CD14-positive monocyte (primary cell): ENCODE results near the gene REM1. TPM values are rescaled to one million over a fixed set of nuclear protein-coding genes. Genes with fewer than 3 reads are reported as not detected.

ENCODE experiments used
- DNase-seq, 3 donors: peaks; one replicate each; pipeline ENCODE4 v3.0.0-alpha.2; 2011 to 2022
- H2AFZ ChIP-seq: 2 replicates; pipeline ENCODE4 v1.6.0; 2012; ENCODE audit warnings: mild to moderate bottlenecking, low read depth, low read length, inconsistent platforms; ENCODE audit not compliant: insufficient read depth, poor library complexity, severe bottlenecking
- H3K27ac ChIP-seq, 2 donors: 1 replicate in 1 of 2; 2 replicates in 1 of 2; pipeline ENCODE4 v1.5.1; 2012 to 2013; ENCODE audit warnings: low read length in 2 of 2, control low read depth in 1 of 2, inconsistent platforms in 1 of 2, low read depth in 1 of 2, mild to moderate bottlenecking in 1 of 2
- H3K27me3 ChIP-seq, 2 donors: one replicate each; pipeline versions ENCODE4 v1.6.0 to v1.6.1; 2011 to 2013; ENCODE audit warnings: low read length in 2 of 2; ENCODE audit not compliant: control insufficient read depth in 2 of 2, insufficient read depth in 2 of 2
- H3K36me3 ChIP-seq, 2 donors: replicated peaks in 1 of 2; 1 replicate in 1 of 2; 2 replicates in 1 of 2; pipeline versions ENCODE4 v1.5.1 to v1.6.1; 2012 to 2013; ENCODE audit warnings: low read length in 2 of 2, control low read depth in 1 of 2, inconsistent platforms in 1 of 2, mild to moderate bottlenecking in 1 of 2; ENCODE audit not compliant: insufficient read depth in 2 of 2, control insufficient read depth in 1 of 2
- H3K4me1 ChIP-seq, 2 donors: 1 replicate in 1 of 2; 2 replicates in 1 of 2; pipeline versions ENCODE4 v1.5.1 to v1.6.1; 2012 to 2013; ENCODE audit warnings: low read length in 2 of 2, control low read depth in 1 of 2, inconsistent platforms in 1 of 2, mild to moderate bottlenecking in 1 of 2, moderate library complexity in 1 of 2; ENCODE audit not compliant: insufficient read depth in 2 of 2, control insufficient read depth in 1 of 2
- H3K4me2 ChIP-seq: replicated peaks from 2 replicates; pipeline ENCODE3; 2012; ENCODE audit warnings: low read length, moderate library complexity, mild to moderate bottlenecking; ENCODE audit not compliant: poor library complexity, severe bottlenecking; ENCODE audit errors: extremely low read depth
- H3K4me3 ChIP-seq, 3 experiments: fragments of 200-600 bp in 1 of 3; sonication (generic) in 1 of 3; replicated peaks in 1 of 3; 1 replicate in 2 of 3; 2 replicates in 1 of 3; pipeline ENCODE4 v1.5.1; 2011 to 2013; ENCODE audit warnings: low read length in 3 of 3, mild to moderate bottlenecking in 3 of 3, control low read depth in 2 of 3, low read depth in 2 of 3, inconsistent platforms in 1 of 3, moderate library complexity in 1 of 3
- H3K79me2 ChIP-seq: 2 replicates; pipeline ENCODE4 v1.6.0; 2012; ENCODE audit warnings: mild to moderate bottlenecking, control low read depth, inconsistent platforms, low read length, moderate library complexity; ENCODE audit not compliant: insufficient read depth
- H3K9ac ChIP-seq: 2 replicates; pipeline ENCODE4 v1.6.0; 2017; ENCODE audit warnings: low read length, mild to moderate bottlenecking; ENCODE audit not compliant: insufficient read depth, poor library complexity, severe bottlenecking
- H3K9me3 ChIP-seq, 2 donors: replicated peaks in 1 of 2; 1 replicate in 1 of 2; 2 replicates in 1 of 2; pipeline versions ENCODE4 v1.5.1 to v1.6.1; 2012 to 2013; ENCODE audit warnings: low read length in 2 of 2, control low read depth in 1 of 2; ENCODE audit not compliant: control insufficient read depth in 1 of 2, insufficient read depth in 1 of 2
- H4K20me1 ChIP-seq: 2 replicates; pipeline ENCODE4 v1.6.0; 2012; ENCODE audit warnings: mild to moderate bottlenecking, low read length, control low read depth, moderate library complexity; ENCODE audit not compliant: insufficient read depth
- H3K27ac Mint-ChIP-seq, 7 donors: one replicate each; pipeline ENCODE4 v1.8.0; 2020; ENCODE audit warnings: mild to moderate bottlenecking in 7 of 7, mixed read lengths in 7 of 7, moderate library complexity in 6 of 7, inconsistent platforms in 2 of 7
- H3K27me3 Mint-ChIP-seq, 3 donors: one replicate each; pipeline ENCODE4 v1.8.0; 2021 to 2022; ENCODE audit warnings: low read depth in 3 of 3, mild to moderate bottlenecking in 3 of 3, mixed read lengths in 3 of 3, moderate library complexity in 3 of 3, inconsistent platforms in 1 of 3
- H3K36me3 Mint-ChIP-seq, 2 donors: one replicate each; pipeline ENCODE4 v1.8.0; 2020; ENCODE audit warnings: mixed read lengths in 2 of 2, inconsistent platforms in 1 of 2, mild to moderate bottlenecking in 1 of 2
- H3K4me1 Mint-ChIP-seq: one replicate; pipeline ENCODE4 v1.8.0; 2020; ENCODE audit warnings: mild to moderate bottlenecking, mixed read lengths
- H3K4me3 Mint-ChIP-seq, 2 donors: one replicate each; pipeline ENCODE4 v1.8.0; 2020; ENCODE audit warnings: mild to moderate bottlenecking in 2 of 2, mixed read lengths in 2 of 2, moderate library complexity in 1 of 2
- H3K9me3 Mint-ChIP-seq, 7 donors: one replicate each; pipeline ENCODE4 v1.8.0; 2020 to 2022; ENCODE audit warnings: mixed read lengths in 7 of 7, mild to moderate bottlenecking in 6 of 7, moderate library complexity in 6 of 7, inconsistent platforms in 2 of 7
- CTCF ChIP-seq: fragments of 200-600 bp; IDR thresholded peaks from one replicate; pipeline ENCODE4 v1.8.0; 2022; ENCODE audit warnings: antibody characterized with exemption, mild to moderate bottlenecking
- WGBS: methylation state at CpG from one replicate; pipeline ENCODE4 v1.1.5; 2013; ENCODE audit warnings: missing lambda C conversion rate; ENCODE audit not compliant: insufficient coverage; 5-methylcytosine and 5-hydroxymethylcytosine counted together
- intact Hi-C, 2 donors: fragments of 100-400 bp; cut with micrococcal nuclease; formaldehyde crosslinking; loops; one replicate each; pipeline versions ENCODE4 v1.15.0 to v1.15.1; 2023
- polyA plus RNA-seq, 3 donors: library from polyadenylated mRNA; depleted of rRNA in 1 of 3; unstranded in 2 of 3; stranded (reverse) in 1 of 3; fragments of 300-500 nt in 2 of 3; fragments of >200 nt in 1 of 3; fragmentation: Illumina TruSeq in 2 of 3; gene quantifications; 1 replicate in 2 of 3; 2 replicates in 1 of 3; pipeline ENCODE4 v1.2.3, GENCODE V29; 2012 to 2021

Gene REM1
- polyA plus RNA-seq, 3 donors: not detected

- Mint-ChIP-seq H3K4me1 (peaks cover 20% of the 10 kb centered on the region), H3K36me3 (peaks cover 0 to 2% of the 10 kb centered on the region in 2 donors), H3K9me3 (peaks cover 0 to 6% (median 2%) of the 10 kb centered on the region in 7 donors), H3K4me3 (peak overlapping the region in 1 of 2 donors; percentile 71), H3K27me3 (peaks cover 40 to 42% (median 41%) of the 10 kb centered on the region in 3 donors), H3K27ac (no peak overlapping the region)
- no peak for DNase-seq
- intact Hi-C loops: no loop called here
- Histone ChIP-seq H3K27me3 (peaks cover 14 to 38% of the 10 kb centered on the region in 2 donors), H4K20me1 (no peaks in the 10 kb centered on the region), H3K9me3 (peaks cover 0 to 9% of the 10 kb centered on the region in 2 donors), H3K36me3 (no peaks in the 10 kb centered on the region), H3K27ac (no peak overlapping the region), H3K9ac (no peak overlapping the region), H3K4me3 (no peak overlapping the region), H3K4me1 (peaks cover 23 to 25% of the 10 kb centered on the region in 2 donors), H3K4me2 (no peak overlapping the region), H2AFZ (no peak overlapping the region), H3K79me2 (no peaks in the 10 kb centered on the region)
- 80% methylated on average over 1 of the region's 6 CpGs for WGBS
- TF ChIP-seq CTCF: no peak
Observed at GRCh38 chr20:31476294-31476585, 1.2 kb downstream of the REM1 start.

GRCh38 chr20:31476643-31477215 lies 1.6 kb downstream of the REM1 start:
- Mint-ChIP-seq H3K9me3 (peaks cover 0 to 6% (median 2%) of the 10 kb centered on the region in 7 donors), H3K27ac (no peak overlapping the region), H3K4me1 (peaks cover 20% of the 10 kb centered on the region), H3K27me3 (peaks cover 41 to 42% (median 42%) of the 10 kb centered on the region in 3 donors), H3K4me3 (peak overlapping the region in 1 of 2 donors; percentile 71), H3K36me3 (peaks cover 0 to 2% of the 10 kb centered on the region in 2 donors)
- peak in 1 of 3 donors; percentile 20 for DNase-seq
- H3K27ac ChIP-seq: no peak overlapping the region
- no peak overlapping the region for H3K9ac ChIP-seq
- H3K9me3 ChIP-seq: peaks cover 0 to 9% of the 10 kb centered on the region in 2 donors
- no peak overlapping the region for H2AFZ ChIP-seq
- H4K20me1 ChIP-seq: no peaks in the 10 kb centered on the region
- intact Hi-C loops: no loop called here
- no peak for TF ChIP-seq CTCF
- no peaks in the 10 kb centered on the region for H3K79me2 ChIP-seq
- peaks cover 23 to 25% of the 10 kb centered on the region in 2 donors for H3K4me1 ChIP-seq
- H3K27me3 ChIP-seq: peaks cover 14 to 38% of the 10 kb centered on the region in 2 donors
- 96% methylated on average over 4 of the region's 6 CpGs for WGBS
- H3K36me3 ChIP-seq: no peaks in the 10 kb centered on the region
- H3K4me3 ChIP-seq: no peak overlapping the region
- no peak overlapping the region for H3K4me2 ChIP-seq
